IPS-20b (cell line): ENCODE data around the gene POU1F1.
"Not testable (repeated sequence)": the region's sequence is repeated elsewhere in the genome, so short reads cannot be mapped to it uniquely, and the experiment has no call there.

Source experiments
- H3K27ac ChIP-seq: one replicate; pipeline ENCODE4 v1.5.1; 2013; ENCODE audit warnings: low read length
- H3K27me3 ChIP-seq: 2 replicates; pipeline ENCODE4 v1.6.1; 2013; ENCODE audit warnings: mild to moderate bottlenecking, low read length, inconsistent platforms; ENCODE audit not compliant: insufficient read depth
- H3K36me3 ChIP-seq: 2 replicates; pipeline ENCODE4 v1.6.1; 2013; ENCODE audit warnings: low read depth, mild to moderate bottlenecking, inconsistent platforms, low read length, moderate library complexity; ENCODE audit not compliant: insufficient read depth
- H3K4me1 ChIP-seq: 2 replicates; pipeline ENCODE4 v1.6.1; 2013; ENCODE audit warnings: mild to moderate bottlenecking, control low read depth, inconsistent platforms, low read length, moderate library complexity; ENCODE audit not compliant: insufficient read depth
- H3K4me3 ChIP-seq: 2 replicates; pipeline ENCODE4 v1.5.1; 2013; ENCODE audit warnings: mild to moderate bottlenecking, low read length, inconsistent platforms
- H3K9ac ChIP-seq: 2 replicates; pipeline ENCODE4 v1.6.1; 2013; ENCODE audit warnings: low read depth, mild to moderate bottlenecking, inconsistent platforms, low read length, moderate library complexity
- H3K9me3 ChIP-seq: 2 replicates; pipeline ENCODE4 v1.6.1; 2013; ENCODE audit warnings: mild to moderate bottlenecking, low read depth, low read length, inconsistent platforms; ENCODE audit not compliant: insufficient read depth

The POU1F1 gene

GRCh38 chr3:87276484-87276883 is at the start of gene POU1F1:
Gene POU1F1 (minus strand): TSS chr3:87276584. CDS start chr3:87276462, 122 bp downstream.
- no peak within 1 kb of the TSS for H3K27ac ChIP-seq
- H3K4me3 ChIP-seq = no peak within 1 kb of the TSS

GRCh38 chr3:87324609-87325008 is 48.2 kb upstream of the POU1F1 start:
- Histone ChIP-seq H3K4me3 (no peak overlapping the region), H3K27ac (no peak overlapping the region)

More at GRCh38 chr3:87276484-87276883, at the start of gene POU1F1:
- Histone ChIP-seq H3K36me3 (no peaks in the 10 kb centered on the region), H3K9ac (no peak within 1 kb of the TSS), H3K4me1 (no peaks in the 10 kb centered on the region), H3K27me3 (no peaks in the 10 kb centered on the region), H3K9me3 (no peaks in the 10 kb centered on the region)

DNA sequence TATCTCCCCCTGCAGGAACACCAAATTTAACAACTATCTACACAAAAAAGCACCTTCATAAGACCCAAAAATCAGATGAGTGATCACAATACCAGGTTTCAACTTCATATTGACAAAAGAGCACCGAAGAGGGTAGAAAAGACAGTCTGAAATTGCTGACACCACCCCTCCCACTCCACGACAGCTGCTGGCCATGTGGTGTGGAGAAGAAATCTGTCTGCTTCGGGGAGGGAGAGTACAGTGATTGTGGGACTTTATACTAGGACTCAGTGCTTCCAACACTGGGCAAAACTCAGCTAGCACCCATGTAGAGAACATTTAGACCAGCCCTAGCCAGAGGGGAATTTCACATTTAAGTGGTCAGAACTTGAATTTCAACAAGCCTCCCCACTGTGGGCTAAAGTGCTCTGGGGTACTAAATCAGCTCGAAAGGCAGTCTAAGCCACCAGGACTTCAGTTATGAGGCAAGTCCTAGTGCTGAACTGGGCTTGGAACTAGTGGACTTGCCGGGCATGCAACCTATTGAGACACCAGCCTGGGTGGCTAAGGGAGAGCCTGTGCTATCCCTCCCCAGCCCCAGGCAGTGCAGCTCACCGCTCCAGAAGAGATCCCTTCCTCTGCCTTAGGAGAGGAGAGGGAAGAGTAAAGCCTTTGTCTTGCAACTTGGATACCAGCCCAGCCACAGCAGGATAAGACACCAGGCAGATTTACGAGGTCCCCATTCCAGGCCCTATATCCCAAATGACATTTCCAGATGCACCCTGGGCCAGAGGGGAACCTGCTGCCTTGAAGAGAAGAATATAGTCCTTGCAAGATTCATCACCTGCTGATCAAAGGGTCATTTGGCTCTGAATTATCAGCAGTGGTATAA is 44.6 kb upstream of the POU1F1 start:
- Histone ChIP-seq H3K4me1 (no peaks in the 10 kb centered on the region), H3K27ac (no peak overlapping the region), H3K9ac (no peak overlapping the region)

More at GRCh38 chr3:87324609-87325008, 48.2 kb upstream of the POU1F1 start:
- H3K4me1 ChIP-seq = no peaks in the 10 kb centered on the region
- no peaks in the 10 kb centered on the region for H3K36me3 ChIP-seq
- H3K27me3 ChIP-seq = no peaks in the 10 kb centered on the region
- no peak overlapping the region for H3K9ac ChIP-seq
- H3K9me3 ChIP-seq = peaks cover 3% of the 10 kb centered on the region; the same call in 1 of the 2 replicates

GRCh38 chr3:87318617-87319021 is 42.2 kb upstream of the POU1F1 start:
- Histone ChIP-seq H3K27me3 (no peaks in the 10 kb centered on the region), H3K36me3 (no peaks in the 10 kb centered on the region), H3K4me3 (no peak overlapping the region), H3K4me1 (no peaks in the 10 kb centered on the region), H3K27ac (no peak overlapping the region), H3K9ac (no peak overlapping the region), H3K9me3 (no peaks in the 10 kb centered on the region)

More for the DNA sequence above, 44.6 kb upstream of the POU1F1 start:
- Histone ChIP-seq H3K27me3 (no peaks in the 10 kb centered on the region), H3K36me3 (no peaks in the 10 kb centered on the region), H3K9me3 (peaks cover 3% of the 10 kb centered on the region; the same call in 1 of the 2 replicates), H3K4me3 (no peak overlapping the region)

- H3K9ac ChIP-seq = no peak overlapping the region
- no peaks in the 10 kb centered on the region for H3K4me1 ChIP-seq
- no peak overlapping the region for H3K27ac ChIP-seq
- no peaks in the 10 kb centered on the region for H3K27me3 ChIP-seq
- H3K36me3 ChIP-seq = no peaks in the 10 kb centered on the region
- no peak overlapping the region for H3K4me3 ChIP-seq
- no peaks in the 10 kb centered on the region for H3K9me3 ChIP-seq
Measured at GRCh38 chr3:87317779-87318178, 41.4 kb upstream of the POU1F1 start.

DNA sequence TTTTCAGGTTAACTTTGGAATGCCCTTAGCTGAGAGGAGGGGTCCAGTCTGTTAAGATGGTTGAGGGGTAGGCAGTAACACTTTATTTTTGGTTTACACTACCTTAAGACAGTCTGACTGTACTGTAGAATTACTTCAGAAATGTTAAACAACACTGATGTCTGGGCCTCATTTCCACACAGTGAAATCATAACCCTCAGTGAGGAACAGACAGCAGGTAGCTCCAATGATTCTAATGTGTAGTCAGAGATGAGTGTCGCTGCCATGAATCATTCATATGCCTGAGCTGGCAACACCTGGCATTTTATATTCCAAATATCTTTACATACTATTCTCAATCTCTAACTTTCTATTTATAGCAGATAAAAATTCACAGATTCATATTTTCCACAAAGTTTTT is 37.3 kb upstream of the POU1F1 start:
- Histone ChIP-seq H3K4me1 (no peaks in the 10 kb centered on the region), H3K27ac (no peak overlapping the region), H3K27me3 (no peaks in the 10 kb centered on the region), H3K9me3 (no peaks in the 10 kb centered on the region), H3K9ac (no peak overlapping the region), H3K36me3 (no peaks in the 10 kb centered on the region), H3K4me3 (no peak overlapping the region)

DNA sequence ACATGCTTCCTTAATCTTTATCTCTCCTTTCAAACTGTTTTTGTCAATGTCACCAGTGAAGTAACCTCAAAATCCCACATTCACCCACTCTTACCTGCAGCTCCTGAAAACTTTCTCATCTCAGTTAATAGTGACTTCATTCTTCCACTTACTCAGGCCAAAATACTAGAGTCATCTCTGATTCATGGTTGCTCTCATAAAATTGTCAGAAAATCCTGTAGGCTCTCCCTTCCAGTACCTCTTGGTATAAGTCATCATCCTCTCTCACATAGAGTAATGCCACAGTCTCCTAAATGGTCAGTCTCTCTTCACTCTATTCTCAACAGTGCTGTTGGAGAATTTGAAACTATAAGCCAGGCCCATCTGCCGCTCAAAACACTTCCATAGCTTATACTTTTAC is 34.9 kb upstream of the POU1F1 start:
- no peaks in the 10 kb centered on the region for H3K27me3 ChIP-seq
- no peak overlapping the region for H3K27ac ChIP-seq
- no peaks in the 10 kb centered on the region for H3K36me3 ChIP-seq
- H3K9ac ChIP-seq = no peak overlapping the region
- no peaks in the 10 kb centered on the region for H3K9me3 ChIP-seq
- no peaks in the 10 kb centered on the region for H3K4me1 ChIP-seq
- H3K4me3 ChIP-seq = no peak overlapping the region

DNA sequence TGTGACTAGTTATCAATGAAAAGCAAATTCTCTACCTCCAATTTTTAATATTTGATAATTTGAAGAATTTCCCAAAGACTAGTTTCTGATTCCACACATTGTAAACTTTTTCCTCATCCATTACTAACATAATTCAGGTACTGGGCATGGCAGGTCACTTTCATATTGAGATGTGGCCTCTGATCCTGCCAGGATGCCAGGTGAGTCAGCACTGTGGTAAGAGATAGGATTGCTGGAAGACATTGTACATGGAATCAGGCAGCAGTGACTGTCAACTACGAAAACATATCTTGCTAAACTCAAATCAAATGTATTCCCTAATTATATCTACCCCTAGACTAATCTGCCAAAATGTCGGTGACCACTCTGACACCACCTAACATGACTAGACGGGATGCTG is 33.2 kb upstream of the POU1F1 start:
- Histone ChIP-seq H3K4me1 (no peaks in the 10 kb centered on the region), H3K9ac (no peak overlapping the region), H3K9me3 (no peaks in the 10 kb centered on the region), H3K4me3 (no peak overlapping the region), H3K27ac (no peak overlapping the region), H3K27me3 (no peaks in the 10 kb centered on the region), H3K36me3 (no peaks in the 10 kb centered on the region)

GRCh38 chr3:87307805-87308204 is 31.4 kb upstream of the POU1F1 start:
- Histone ChIP-seq H3K27ac (no peak overlapping the region), H3K9me3 (no peaks in the 10 kb centered on the region), H3K4me3 (no peak overlapping the region), H3K9ac (no peak overlapping the region), H3K27me3 (no peaks in the 10 kb centered on the region), H3K4me1 (no peaks in the 10 kb centered on the region), H3K36me3 (no peaks in the 10 kb centered on the region)

DNA sequence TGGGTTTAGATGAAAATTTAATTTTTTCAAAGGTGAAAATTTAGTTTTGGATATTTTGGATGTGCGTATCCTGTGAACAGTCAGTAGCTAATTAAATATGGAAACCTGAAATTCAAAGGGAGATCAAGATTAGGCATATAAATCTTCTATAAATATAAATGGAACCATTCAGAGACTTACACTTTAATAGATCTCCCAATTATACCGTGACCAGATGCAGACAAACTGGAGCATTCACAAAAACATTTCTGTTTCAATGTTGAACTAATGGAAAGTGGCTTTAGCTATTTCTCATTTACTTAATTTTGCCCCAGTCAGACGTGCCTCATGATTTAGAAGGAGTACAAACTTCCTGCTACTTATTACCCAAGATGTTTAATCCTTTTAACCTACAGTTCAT is 29.1 kb upstream of the POU1F1 start:
- Histone ChIP-seq H3K27ac (no peak overlapping the region), H3K4me1 (no peaks in the 10 kb centered on the region), H3K27me3 (no peaks in the 10 kb centered on the region), H3K36me3 (no peaks in the 10 kb centered on the region), H3K4me3 (no peak overlapping the region), H3K9ac (no peak overlapping the region), H3K9me3 (no peaks in the 10 kb centered on the region)

DNA sequence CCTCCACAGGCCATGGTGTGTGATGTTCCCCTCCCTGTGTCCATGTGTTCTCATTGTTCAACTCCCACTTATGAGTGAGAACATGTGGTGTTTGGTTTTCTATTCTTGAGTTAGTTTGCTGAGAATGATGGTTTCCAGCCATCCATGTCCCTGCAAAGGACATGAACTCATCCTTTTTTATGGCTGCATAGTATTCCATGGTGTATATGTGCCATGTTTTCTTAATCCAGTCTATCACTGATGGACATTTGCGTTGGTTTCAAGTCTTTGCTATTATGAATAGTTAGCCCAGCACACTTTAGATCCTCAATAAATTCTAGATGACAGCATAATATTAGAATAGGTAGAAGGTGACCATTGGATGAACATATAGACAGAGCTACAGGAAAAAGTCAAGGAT is 28.6 kb upstream of the POU1F1 start:
- H3K9me3 ChIP-seq, H3K4me1 ChIP-seq, H3K9ac ChIP-seq, H3K4me3 ChIP-seq, H3K27ac ChIP-seq, H3K27me3 ChIP-seq, H3K36me3 ChIP-seq: not testable (repeated sequence)

DNA sequence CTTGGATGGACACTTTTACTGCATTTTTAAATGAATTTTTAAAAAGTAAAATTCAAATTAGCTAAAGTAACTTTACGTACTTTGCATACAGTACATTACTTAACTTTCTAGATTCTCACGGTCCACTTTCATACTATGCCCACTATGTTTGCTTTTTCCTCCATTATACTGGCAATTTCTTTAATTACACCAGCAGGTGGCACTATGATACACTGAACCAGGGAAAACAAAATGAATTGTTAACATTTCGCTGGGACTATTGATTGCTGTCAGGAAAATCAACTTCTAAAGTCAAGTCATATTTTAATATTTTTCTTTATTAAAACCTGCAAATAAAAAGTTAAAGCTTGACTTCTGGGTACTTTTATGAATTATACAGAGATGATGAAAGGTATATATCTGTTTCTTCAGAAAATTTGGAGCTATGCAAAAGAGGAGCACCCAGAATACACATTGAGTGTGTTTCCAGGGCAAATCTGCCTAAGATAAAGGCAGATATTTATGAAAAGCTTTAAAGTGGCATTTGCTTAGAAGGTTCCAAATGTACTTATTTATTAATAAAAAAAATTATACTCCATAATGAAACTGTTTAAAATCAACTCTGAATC is 21.8 kb upstream of the POU1F1 start:
- H3K27me3 ChIP-seq = no peaks in the 10 kb centered on the region
- H3K9me3 ChIP-seq = no peaks in the 10 kb centered on the region
- no peaks in the 10 kb centered on the region for H3K4me1 ChIP-seq
- no peaks in the 10 kb centered on the region for H3K36me3 ChIP-seq
- no peak overlapping the region for H3K27ac ChIP-seq
- no peak overlapping the region for H3K4me3 ChIP-seq
- H3K9ac ChIP-seq = no peak overlapping the region
